Pancreas (tissue), 10 donors: ENCODE results near the gene C16orf78. TPM values are rescaled to one million over a fixed set of nuclear protein-coding genes. Genes with fewer than 3 reads are reported as not detected.

Source experiments
- ATAC-seq, 4 donors: fragments of 200-7000 bp; cut with Tn5 transposase; one replicate each; pipeline versions ENCODE4 v1.8.0 to v1.9.1; 2020; ENCODE audit warnings: mild to moderate bottlenecking in 4 of 4, moderate library complexity in 4 of 4
- DNase-seq, 6 donors: peaks; one replicate each; pipeline ENCODE4 v3.0.0-alpha.2; 2020
- FAIRE-seq: peaks from 2 replicates; lab custom pipeline; 2012; peaks lifted over from hg19 to GRCh38; lab: Jason Lieb, UNC
- H3K27ac ChIP-seq, 4 donors: fragments of 200-600 bp; sonication (generic); 1 replicate in 3 of 4; 2 replicates in 1 of 4; pipeline versions ENCODE4 v1.5.0 to v1.8.0; 2020
- H3K27me3 ChIP-seq, 4 donors: fragments of 200-600 bp; one replicate each; pipeline ENCODE4 v1.8.0; 2021
- H3K36me3 ChIP-seq, 3 donors: fragments of 200-600 bp; sonication (generic) in 1 of 3; one replicate each; pipeline versions ENCODE4 v1.5.0 to v1.8.0; 2020 to 2021
- H3K4me1 ChIP-seq, 3 donors: fragments of 200-600 bp; one replicate each; pipeline ENCODE4 v1.8.0; 2021
- H3K4me3 ChIP-seq, 4 donors: fragments of 200-600 bp; sonication (generic) in 2 of 4; one replicate each; pipeline versions ENCODE4 v1.5.0 to v1.8.0; 2020 to 2021
- H3K9me3 ChIP-seq, 4 donors: fragments of 200-600 bp; one replicate each; pipeline ENCODE4 v1.8.0; 2021
- CTCF ChIP-seq, 4 donors: fragments of 200-600 bp; sonication (generic) in 3 of 4; IDR thresholded peaks; one replicate each; pipeline versions ENCODE4 v1.5.0 to v1.8.0; 2021; ENCODE audit warnings: antibody characterized with exemption in 4 of 4
- WGBS, 2 donors: extraction: QIAGEN DNeasy Blood & Tissue Kit; methylation state at CpG; one replicate each; pipeline ENCODE4 v1.1.7; 2013; 5-methylcytosine and 5-hydroxymethylcytosine counted together
- intact Hi-C, 3 donors: fragments of 100-400 bp; cut with DNase I; formaldehyde crosslinking; loops; one replicate each; pipeline versions ENCODE4 v1.11.1 to v1.14.2; 2022
- polyA plus RNA-seq, 2 donors: library from polyadenylated mRNA; stranded (reverse); fragments of 200-250 nt; gene quantifications; one replicate each; pipeline ENCODE4 v1.2.3, GENCODE V29; 2013
- total RNA-seq, 6 donors: library from RNA; stranded (reverse); fragmentation: NEBNext Ultra II Directional in 4 of 6; extraction: Animal tissue kit (Norgen Biotek cat#: 25700) in 4 of 6; gene quantifications; one replicate each; pipeline versions ENCODE4 v1.2.1 to v1.2.4, GENCODE V29; 2021 to 2023
- donor health status: healthy with polysubstance abuse.
- donor health status: DM: no; HTN: no; CAD: no; lungs with moderate emphysema.
- donor health status: DM: no; HTN: no; CAD: no.
- donor health status: control.
- donor health status: control.
- donor health status: Bipolar disorder and iron deficiency.
- donor health status: DM: yes; HTN: yes; CAD: no.
- donor health status: DM: no; HTN: no; CAD: no.
- donor health status: DM: no; HTN: no; CAD: no.
- donor health status: DM: yes; HTN: yes; CAD: no.

The C16orf78 gene
- total and polyA plus RNA-seq, 8 donors: not detected

DNA sequence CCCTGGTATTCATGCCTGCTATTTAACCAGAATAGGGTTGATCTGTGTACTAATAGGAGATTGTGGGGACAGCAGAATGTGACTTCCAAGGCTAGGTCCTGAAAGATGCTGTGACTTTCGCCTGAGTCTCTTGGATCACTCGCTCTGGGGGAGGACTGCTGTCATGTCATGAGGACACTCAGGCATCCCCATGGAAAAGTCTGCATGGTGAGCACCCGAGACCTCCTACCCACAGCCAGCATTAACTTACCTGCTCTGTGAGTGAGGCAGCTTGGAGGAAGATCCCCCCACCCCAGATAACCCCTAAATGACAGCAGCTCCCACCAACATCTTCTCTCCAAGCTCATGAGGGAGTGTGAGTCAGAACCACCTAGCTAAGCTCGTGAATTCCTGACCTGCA is 30.3 kb upstream of the C16orf78 start:
- no peak overlapping the region for H3K4me3 ChIP-seq
- no peaks in the 10 kb centered on the region for H3K9me3 ChIP-seq
- no peaks in the 10 kb centered on the region for H3K4me1 ChIP-seq
- no peaks in the 10 kb centered on the region for H3K36me3 ChIP-seq
- no peak for TF ChIP-seq CTCF (IDR thresholded peaks at IDR 0.05)
- FAIRE-seq (no peak), ATAC-seq (no peak), DNase-seq (no peak)
- WGBS, 2 donors: 46 to 52% methylated on average over 4 of the region's 4 CpGs
- no peak overlapping the region for H3K27ac ChIP-seq
- H3K27me3 ChIP-seq: peaks cover 0 to 3% (median 0%) of the 10 kb centered on the region in 4 donors
- intact Hi-C loops: loop anchor here in 1 of 3 donors (10.0 kb wide), 1 partner anchor 348 kb away; no protein-coding TSS in a partner anchor

DNA sequence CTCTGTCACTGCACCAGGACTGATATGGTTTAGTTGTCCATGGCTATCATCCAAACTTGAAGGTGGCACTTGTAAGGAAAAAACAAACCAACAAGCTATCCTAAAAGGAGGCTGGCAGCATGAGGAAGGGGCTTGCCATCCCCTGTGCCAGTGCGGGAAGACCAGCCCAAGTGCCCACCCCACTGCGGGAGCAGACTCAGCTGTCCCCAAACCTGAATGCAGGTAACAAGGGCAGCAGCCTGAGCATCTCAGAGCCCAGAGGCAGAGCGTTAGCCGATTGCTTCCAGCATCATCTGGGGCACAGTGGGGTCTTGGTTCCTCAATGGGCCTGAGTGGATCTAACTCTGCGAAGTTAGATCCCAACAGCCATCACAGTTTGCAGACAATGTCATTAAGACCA is 29.2 kb upstream of the C16orf78 start:
- Histone ChIP-seq H3K27me3 (peaks cover 0 to 3% (median 0%) of the 10 kb centered on the region in 4 donors), H3K36me3 (no peaks in the 10 kb centered on the region), H3K27ac (no peak overlapping the region), H3K4me1 (no peaks in the 10 kb centered on the region), H3K4me3 (no peak overlapping the region), H3K9me3 (no peaks in the 10 kb centered on the region)
- WGBS, 2 donors: 54 to 64% methylated on average over 5 of the region's 5 CpGs
- intact Hi-C loops: loop anchor here in 1 of 3 donors (10.0 kb wide), 1 partner anchor 350 kb away; no protein-coding TSS in a partner anchor
- ATAC-seq (no peak), FAIRE-seq (no peak), DNase-seq (no peak)
- no peak for TF ChIP-seq CTCF (IDR thresholded peaks at IDR 0.05)

DNA sequence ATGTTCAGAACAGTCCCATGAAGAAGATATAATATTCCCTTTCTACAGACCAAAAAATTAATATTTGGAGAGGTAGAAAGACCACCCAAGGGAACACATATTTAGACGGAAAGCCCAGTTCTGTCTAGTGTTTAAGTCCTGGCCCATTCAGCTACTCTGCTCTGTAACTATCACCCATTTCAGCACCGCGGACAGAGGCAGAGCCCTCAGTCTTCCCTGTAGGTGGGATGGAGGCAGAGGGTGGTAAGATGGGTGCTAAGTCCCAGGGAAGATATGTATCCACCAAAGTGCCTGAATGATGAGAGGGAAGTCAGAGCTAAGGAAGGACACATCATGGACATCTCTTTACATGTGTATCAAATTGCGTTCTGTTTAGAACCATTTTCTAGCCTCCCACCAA is 27.8 kb upstream of the C16orf78 start:
- ATAC-seq: no peak
- Histone ChIP-seq H3K27me3 (peaks cover 0 to 5% (median 0%) of the 10 kb centered on the region in 4 donors), H3K4me3 (no peak overlapping the region), H3K9me3 (no peaks in the 10 kb centered on the region), H3K27ac (no peak overlapping the region), H3K4me1 (no peaks in the 10 kb centered on the region), H3K36me3 (no peaks in the 10 kb centered on the region)
- WGBS, 2 donors: 24 to 29% methylated on average over 4 of the region's 4 CpGs
- no peak for DNase-seq
- no peak for FAIRE-seq
- TF ChIP-seq CTCF (IDR thresholded peaks at IDR 0.05): no peak
- intact Hi-C loops: loop anchor here in 1 of 3 donors (10.0 kb wide), 1 partner anchor 351 kb away; no protein-coding TSS in a partner anchor

GRCh38 chr16:49346459-49346858 is 27.1 kb upstream of the C16orf78 start:
- FAIRE-seq (no peak), ATAC-seq (no peak), DNase-seq (no peak)
- Histone ChIP-seq H3K9me3 (no peaks in the 10 kb centered on the region), H3K36me3 (no peaks in the 10 kb centered on the region), H3K27me3 (peaks cover 0 to 5% (median 0%) of the 10 kb centered on the region in 4 donors), H3K27ac (no peak overlapping the region), H3K4me1 (no peaks in the 10 kb centered on the region), H3K4me3 (no peak overlapping the region)
- intact Hi-C loops: loop anchor here in 1 of 3 donors (10.0 kb wide), 1 partner anchor 352 kb away; no protein-coding TSS in a partner anchor
- TF ChIP-seq CTCF (IDR thresholded peaks at IDR 0.05): no peak
- 42 to 48% methylated on average over 2 of the region's 2 CpGs for WGBS, 2 donors

DNA sequence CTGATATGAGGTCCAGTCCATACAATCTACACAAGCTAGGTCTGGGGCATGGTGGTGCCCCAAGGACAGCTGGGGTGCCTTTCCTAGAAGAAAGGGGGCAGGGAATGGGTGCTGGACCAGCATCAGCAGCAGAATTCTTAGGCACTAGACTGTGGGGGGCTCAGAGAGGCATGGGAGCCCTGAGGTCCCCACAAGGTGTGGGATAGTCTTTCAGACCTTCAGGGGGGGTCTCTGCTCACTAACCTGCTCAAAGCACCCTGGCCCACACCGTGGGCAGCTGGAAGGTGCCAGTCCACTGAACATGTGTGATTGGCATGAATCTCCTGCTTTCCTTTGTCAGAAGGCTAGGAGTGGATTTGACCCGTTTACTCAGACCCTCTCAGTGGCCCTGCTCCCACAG is 26.1 kb upstream of the C16orf78 start:
- intact Hi-C loops: loop anchor here in 1 of 3 donors (10.0 kb wide), 1 partner anchor 353 kb away; no protein-coding TSS in a partner anchor
- Histone ChIP-seq H3K4me3 (no peak overlapping the region), H3K27ac (no peak overlapping the region), H3K4me1 (no peaks in the 10 kb centered on the region), H3K27me3 (peaks cover 0 to 2% (median 0%) of the 10 kb centered on the region in 4 donors), H3K36me3 (no peaks in the 10 kb centered on the region), H3K9me3 (no peaks in the 10 kb centered on the region)
- TF ChIP-seq CTCF (IDR thresholded peaks at IDR 0.05): no peak
- FAIRE-seq (no peak), ATAC-seq (no peak), DNase-seq (no peak)
- 25 to 35% methylated on average over 2 of the region's 2 CpGs for WGBS, 2 donors
